Measurements from ENCODE around the gene ARHGEF7.

ARHGEF7 gene

DNA sequence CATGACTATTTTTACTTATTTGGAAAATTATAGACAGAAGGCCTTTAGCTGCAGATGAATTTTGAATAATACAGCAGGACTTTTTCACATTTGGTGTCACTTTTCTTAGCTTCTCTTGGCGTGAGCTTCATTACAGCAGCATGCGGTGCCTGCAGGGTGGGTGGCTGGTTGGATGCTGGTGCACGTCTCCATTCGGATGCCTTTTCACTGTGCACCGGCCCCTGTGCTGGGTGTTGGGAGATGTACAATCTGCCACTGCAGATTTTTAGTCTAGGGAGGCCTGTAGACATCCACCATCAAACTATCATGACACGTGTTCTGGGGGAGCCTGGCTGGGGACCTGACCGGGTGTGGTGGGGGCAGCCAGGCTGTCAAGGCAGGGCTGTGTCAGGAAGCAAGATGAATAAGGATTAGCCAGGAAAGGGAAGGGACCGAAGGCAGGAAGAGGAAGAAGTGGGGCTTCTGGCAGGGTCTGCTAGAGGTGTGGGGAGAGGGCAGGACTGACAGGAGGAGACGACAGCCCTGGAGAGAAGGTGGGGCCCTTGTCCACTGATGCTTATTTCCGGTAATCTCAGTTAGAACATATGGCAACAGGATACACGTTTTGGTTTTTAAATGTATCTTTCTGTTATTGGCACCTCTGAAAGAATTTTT, 88.8 kb downstream of the ARHGEF7 start:
- DNase-seq: no peak

DNA sequence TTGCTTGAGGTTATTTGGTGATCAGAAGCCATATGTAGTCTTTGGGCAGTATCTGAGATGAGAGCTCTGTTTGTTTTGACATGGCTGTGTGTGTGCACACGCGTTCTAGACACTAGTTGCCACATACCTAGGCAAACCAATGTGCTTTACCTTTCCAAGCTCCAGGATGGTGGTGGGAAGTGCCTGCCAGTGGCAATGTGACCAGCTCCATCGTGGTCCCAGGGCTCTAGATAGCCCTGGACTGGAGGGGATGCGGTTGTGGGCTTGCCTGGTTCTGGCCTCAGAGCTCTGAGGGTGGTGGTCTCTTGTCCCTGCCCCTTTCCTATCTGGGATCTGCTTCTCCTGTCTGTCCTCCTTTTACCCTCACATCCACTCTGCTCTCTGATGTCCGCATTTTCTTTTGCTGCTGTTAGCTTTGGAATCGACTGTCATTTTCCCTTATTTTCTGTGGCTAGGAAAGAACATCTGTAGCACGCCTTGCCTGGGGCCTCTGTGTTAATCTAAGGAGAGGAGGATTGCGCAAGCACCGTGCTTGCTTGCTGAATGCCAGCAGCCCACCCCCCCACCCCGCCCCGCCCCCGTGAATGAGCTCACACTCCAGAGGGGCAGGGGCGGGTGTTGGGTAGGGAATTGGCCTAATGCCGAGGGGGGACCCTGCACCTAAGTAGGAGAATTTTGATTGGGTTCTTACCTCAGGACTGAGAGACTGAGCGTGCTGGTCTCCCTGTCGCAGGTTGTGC, 89.5 kb downstream of the ARHGEF7 start:
- DNase-seq: no peak

DNA sequence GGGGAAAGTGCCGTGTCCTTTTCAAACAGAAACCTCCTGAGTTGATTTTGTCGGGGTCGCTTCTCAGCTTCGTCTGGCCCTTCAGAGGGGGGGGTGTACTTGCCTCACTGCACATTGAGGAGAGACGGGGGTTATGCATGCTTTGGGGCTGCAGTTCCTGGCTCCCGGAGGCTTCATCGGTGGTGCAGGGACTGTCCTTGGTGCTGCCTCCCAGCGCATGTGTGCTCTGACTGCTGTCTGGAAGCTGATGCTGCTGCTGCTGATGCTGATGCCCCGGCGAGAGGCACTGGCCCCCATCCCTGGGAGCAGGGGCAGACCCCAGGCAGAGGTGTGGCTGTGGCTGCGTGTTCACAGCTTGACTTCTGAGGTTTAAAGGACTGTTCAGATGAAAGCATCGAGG, 91.0 kb downstream of the ARHGEF7 start:
- no peak for DNase-seq

DNA sequence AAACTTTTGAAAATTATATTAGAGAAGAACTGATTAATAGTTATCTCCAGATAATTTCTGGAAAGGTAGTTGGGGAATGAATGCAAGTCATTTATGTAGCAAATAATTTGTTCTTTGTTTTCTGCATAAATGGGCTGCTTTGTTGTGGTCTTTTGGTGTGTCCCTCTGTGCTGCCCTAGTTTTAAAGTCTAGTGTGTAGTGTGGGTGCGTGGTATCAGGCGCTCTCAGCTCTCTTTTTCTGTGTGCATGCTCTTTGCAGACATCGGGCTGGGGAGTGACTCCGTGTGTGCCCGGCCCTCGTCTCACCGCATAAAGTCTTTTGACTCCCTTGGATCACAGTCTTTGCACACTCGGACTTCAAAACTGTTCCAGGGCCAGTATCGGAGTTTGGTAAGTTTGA, 94.5 kb downstream of the ARHGEF7 start:
- no peak for DNase-seq

DNA sequence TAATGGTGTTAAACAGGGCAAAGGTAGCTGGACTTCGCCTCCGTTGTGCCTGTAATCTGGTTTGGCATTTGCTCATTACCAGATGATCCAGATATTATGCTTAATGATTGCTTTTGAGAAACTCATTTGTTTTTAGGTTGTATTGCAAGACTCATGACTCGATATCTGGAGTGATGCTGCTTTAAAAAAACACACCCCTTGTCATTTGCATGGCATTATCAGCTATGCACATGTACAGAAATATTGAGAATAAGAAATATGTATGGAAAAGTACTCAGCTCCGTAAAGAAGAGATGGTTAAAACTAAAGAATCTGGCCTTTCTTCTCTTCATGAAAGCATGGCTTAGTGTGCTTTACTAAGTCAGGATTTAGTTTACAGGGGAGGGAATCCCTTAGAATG, 95.0 kb downstream of the ARHGEF7 start:
- DNase-seq: no peak

DNA sequence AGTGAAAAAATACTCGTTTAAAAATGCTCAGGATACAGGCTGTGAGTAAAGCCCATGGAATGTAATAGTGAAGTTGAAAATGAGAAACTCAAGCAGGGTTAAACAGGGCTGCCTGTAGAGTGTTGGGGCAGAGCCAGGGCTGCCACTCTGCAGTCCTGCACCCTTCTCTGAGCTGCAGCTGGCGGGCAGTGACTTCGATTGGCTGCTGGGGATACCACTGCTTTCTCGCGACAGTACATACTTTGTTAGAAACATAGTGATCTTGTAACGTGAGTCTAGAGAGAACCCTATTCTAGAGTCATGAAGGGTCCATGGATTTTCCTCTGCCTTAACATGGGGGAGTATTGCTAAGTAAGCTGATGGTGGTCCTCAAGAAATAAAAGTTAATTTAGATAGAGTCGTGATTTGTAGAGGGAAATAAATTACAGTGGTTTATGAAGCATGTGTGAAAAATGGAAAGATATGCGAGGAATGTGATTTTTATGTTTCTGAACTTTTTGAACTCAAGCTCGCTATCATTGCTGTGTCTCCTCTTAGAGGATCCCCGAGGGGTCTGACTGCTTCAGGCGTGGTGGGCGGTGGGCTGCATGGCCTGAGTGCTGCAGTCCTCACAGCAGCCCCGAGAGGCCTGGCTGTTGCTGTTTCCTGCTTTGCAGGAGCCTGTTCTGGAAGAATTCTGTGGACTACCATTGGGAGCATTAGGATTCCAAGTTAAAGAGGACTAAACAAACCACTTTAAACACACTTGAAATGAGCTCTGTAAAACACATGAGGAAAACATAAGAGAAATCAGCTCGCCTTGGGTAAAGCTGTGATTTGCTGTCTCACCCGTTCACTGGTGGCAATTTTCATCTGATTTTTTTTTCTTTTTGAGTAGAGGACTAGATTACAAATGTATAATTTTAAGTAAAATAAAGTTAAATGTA, 95.7 kb downstream of the ARHGEF7 start:
- DNase-seq: no peak

DNA sequence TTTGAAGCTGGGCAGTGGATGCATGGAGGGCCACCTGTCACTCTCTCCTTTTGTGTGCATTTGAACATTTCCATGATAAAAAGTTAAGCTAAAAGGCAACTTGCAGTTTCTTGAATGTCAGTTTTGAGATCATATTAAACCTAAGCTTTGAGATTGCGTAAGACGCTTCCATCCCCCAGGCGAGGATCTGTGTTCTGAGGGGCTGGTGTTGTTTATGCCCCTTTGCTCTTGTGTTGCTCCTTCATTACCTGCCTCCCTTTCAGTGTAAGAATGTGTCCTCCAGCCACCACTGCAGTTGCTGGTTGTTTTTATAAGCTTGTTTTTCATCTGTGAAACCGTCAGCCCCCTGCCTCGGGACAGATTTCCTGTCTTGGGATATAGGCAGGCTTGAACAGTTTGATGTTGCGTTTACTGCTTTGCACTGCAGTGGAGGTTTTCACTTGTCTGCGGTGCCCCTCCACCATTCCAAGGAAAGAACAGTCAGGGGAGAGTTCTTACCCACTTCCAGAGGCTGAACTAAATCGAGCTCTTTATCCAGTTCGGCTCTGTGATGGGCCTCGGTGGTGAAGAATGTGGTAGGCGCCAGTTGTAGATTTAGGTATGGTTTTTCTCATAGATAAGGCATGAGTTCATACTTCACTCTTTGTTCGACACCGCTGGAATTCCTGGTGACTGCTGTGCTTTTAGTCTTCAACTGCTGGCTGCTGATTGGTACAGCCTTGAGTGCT, 96.8 kb downstream of the ARHGEF7 start:
- DNase-seq: no peak

DNA sequence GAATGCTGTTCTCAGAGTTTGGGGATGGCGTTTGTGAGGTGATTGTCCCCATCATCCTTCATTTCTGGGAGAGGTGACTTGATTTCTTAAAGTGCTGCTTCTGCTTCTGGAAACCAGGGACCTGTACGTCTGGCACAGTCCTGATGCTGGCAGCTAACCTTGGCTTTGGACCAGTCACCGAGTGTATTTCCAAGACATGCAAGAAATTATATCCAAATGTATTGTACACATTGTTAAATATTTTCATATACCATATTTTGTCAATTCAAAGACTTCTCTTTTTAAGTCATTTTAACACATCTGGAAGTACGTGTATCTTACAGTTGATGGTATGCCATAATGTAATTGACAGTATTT, 97.4 kb downstream of the ARHGEF7 start:
- no peak for DNase-seq

DNA sequence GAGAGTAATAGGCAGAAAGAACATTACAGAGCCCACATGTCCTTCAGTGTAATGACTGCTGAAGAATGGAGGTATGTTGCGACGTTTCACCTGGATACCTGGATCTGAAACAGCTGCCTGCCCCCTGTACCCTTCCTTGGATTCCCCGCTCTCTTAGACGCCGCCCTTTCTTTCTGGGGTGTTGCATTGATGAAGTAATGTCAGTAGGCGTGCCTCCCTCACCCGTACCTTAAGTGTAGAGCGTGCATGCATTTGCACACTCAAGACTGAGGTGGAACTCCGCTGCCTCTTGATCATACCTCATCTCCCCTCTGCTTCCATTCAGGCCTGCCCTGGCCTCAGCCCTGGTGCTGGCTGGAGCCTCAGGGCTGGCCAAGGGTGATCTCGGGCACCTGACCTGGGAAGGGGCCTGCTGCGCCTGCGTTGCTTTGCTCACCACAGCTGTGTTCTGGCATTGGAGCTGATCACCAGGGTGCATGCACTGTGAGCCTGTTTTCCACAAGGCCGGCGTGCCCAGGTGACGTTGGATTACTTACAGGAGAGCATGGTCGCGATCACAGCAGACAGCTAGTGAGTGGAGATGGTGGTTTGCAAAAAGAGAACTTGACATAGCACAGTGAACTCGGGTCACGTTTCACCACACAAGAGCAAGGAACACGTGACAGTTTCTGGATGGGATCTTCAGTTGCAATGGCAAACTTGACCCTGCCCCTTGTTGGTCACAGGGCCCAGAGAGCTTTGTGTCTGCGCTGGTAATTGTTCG, 99.0 kb downstream of the ARHGEF7 start:
- DNase-seq: no peak

DNA sequence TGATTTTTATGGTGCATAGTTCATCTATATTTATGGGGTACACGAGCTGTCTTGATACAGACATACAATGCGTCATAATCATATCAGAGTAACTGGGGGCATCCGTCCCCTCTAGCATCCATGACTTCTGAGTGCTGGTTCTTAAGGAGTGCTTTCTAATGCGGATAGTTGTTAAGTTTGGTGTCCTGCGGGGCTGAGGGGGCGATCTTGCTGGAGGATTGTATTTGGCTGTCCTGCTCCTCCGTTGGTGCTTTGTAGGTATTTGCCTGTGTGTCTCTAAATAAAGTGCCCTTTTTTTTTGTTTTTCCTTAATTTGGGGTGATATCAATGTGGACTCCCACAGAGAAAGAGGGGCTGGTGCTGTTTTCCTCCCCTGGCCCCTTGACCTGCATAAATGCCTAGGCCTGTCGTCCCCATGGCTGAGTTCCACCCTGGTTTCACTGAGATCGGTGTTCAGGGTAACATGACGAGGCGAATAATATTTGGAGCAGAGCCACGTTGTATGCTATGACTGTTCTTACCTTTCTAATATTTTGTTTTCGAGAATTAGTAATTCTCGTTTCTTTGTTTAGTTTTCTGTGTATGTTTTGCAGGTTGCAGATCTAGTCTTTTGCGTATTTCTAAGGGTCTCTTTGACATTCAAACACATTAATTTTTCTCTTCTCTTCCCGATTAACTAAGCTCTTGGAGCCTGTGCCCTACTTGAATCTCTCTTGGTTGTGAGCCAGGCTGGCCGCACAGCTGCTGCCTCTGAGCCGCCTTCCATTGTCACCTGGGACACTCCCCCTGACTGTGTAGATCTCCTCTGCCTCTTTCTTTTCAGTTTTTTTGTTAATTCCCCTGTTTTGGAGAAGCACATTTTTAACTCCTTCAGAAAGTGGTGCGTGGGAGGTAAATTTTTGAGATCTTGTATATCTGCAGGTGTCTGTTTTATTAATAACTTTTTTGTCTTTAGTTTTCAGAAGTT, 100.3 kb downstream of the ARHGEF7 start:
- no peak for DNase-seq

DNA sequence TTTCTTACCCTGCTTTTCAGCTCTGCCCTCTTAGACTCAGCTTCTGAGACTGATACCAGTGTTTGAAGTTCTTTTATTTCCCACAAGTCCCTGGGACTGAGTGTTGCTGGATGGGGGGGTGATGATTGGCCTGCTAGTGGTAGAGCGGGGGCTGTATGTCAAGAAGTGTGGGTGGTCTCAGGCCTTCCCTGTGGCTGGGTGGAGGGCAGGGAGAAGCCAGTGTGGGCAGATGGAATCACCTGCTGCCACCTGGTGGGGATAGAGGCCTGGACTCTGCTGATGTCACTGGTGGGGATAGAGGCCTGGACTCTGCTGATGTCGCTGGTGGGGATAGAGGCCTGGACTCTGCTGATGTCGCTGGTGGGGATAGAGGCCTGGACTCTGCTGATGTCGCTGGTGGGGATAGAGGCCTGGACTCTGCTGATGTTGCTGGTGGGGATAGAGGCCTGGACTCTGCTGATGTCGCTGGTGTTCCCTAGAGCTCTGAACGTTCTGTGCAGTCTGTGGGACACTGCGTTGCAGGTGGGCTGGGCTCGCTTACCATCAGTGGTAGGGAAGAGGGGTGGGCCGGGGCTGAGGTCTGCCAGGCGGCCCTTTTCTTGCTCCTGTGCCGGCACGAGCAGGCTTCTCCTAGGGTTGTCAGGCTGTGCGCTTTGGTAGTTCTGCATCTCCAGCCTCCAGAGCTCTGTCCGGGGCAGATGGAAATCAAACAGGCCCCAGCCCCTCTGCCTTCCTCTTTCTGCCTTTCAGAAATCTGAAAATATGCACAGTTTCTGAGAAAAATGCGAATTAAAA, 101.3 kb downstream of the ARHGEF7 start:
- no peak for DNase-seq

DNA sequence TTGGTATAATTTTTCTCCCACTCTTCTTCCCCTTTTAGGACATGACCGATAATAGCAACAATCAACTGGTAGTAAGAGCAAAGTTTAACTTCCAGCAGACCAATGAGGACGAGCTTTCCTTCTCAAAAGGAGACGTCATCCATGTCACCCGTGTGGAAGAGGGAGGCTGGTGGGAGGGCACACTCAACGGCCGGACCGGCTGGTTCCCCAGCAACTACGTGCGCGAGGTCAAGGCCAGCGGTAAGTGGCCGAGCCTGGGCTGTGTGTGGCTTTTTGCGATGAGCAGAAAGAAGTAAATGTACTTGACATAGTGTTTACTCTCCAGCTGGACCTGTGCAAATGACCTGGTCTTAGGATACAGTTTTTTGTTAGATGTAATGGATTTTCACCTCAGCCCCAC, 102.5 kb downstream of the ARHGEF7 start:
- DNase-seq: no peak

DNA sequence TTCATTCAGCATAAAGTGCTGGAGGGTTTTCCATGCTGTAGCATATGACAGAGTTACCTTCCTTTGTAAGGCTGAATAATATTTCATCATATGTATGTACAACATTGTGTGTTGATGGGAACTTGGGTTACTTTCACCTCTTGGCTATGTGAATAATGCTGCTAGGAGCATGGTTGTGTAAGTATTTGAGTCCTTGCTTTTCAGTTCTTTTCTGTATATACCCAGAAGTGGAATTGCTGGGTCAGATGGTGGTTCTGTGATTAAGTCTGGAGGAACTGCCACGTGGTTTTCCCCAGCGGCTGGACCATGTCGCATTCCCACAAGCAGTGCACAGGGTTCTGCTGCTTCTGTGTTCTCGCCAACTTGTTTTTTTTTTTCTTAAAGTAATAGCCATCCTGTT, 104.2 kb downstream of the ARHGEF7 start:
- no peak for DNase-seq

DNA sequence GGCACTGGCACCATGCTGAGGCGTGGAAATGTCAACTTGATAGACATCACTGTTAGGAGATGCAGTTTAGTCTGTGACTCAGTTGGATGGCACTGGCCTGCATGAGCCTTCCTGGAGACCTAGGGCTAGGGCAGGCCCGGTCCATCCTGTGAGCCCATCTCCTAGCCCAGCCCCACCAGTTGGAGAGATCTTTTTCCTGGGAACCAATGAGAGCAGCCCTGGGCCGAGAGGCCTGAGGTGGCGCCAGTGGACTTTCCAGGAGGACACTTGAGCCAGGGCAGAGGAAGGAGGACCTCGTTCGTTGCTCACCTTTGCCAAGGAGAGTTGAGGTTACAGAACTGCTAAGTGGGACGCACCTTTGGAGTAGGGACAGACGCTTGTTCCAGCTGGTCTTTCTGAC, 104.8 kb downstream of the ARHGEF7 start:
- no peak for DNase-seq

DNA sequence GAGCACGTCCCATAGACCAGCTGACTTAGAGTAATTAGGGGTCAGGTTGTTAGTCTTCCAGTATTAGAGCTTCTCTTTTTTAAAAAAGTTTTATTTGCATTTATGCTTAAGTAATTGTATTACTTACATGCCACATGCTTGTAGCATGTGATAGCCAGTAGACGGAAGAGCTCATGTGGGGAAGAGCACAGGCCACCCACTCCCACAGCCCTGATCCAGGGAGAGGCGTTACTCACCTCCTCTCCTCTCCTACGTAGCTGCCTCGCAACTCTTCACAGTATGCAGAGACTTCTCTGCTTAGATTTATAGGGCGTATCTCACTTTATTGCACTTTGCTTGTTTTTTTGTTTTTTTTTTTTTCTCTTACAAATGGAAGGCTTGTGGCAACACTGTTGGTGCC, 110.1 kb downstream of the ARHGEF7 start:
- no peak for DNase-seq

DNA sequence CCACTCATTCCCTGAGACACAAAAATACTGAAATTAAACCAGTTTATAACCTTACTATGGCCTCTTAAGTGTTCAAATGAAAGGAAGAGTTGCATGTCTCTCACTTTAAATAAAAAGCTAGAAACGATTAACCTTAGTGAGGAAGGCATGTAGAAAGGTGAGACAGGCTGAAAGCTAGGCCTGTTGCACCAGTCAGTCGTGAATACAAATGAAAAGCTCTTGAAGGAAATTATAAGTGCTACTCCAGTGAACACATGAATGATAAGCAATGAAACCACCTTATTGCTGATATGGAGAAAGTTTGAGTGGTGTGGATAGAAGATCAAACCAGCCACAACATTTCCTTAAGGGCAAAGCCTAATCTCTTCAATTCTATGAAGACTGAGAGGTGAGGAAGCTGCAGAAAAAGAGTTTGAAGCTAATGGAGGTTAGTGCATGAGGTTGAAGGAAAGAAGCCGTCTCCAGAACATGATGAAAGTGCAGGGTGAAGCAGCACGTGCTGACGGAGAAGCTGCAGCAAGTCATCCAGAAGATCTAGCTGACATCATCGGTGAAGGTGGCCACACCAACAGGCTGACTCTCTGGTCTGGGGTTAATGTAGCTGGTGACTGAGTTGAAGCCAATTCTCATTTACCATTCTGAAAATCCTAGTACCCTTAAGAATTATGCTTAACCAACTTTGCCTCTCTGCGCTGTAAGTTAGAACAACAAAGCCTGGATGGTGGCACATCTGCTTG, 110.9 kb downstream of the ARHGEF7 start:
- no peak for DNase-seq

DNA sequence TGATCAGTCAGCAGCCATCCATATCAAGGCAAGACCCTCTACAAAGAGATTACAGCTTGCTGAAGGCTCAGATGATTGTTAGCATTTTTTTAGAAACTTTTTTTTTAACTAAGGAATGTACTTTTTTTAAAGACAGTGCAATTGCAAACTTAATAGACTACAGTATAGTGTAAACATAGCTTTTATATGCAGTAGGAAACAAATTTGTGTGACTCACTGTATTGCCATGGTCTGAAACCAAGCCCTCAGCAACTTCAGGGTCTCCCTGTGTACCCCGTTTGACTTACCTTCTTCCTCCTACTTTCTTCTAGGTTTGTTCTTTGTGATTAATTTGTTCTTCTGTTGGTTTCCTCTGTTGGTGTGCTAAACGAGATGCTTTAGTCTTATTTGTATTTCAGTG, 112.3 kb downstream of the ARHGEF7 start:
- no peak for DNase-seq

DNA sequence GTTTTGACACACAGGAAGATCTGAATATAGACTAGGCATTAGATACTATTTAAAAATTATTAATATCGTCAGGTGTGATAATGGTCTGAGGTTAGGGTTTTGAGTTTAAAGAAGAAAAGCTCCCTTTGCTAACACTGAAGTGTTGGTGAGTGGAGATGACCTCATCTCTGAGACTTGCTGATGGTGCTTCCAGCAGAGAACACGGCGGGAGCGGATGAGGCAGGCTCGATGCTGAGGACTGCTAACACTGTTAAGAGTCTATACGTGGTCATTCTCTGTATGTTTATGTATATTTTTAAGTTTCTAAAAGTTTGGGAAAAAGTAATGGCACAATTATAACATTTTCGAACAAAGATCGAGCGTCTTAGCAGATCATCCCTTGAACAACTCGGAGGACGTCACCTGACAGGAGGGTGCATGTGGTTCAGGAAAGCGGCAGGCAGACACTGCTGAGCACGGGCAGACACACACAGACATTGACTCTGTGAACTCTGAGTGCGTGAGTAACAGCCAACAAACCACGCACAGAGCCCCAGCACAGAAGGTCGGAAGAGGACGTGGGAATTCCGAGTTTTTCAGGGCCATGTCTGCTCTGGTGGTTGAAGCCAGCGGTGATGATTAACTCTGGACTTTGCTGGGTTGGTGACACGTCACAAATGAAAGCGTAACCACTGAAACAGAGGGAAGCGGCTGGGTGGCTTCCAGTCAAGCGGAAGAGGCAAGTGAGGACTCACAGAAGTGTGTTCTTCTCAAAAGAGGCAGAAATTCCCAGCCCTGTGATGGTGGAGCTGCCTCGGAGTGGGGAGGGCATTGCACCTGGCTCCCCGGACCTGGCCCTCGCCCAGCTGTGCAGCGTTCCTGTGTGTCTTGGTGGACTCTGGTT, 113.4 kb downstream of the ARHGEF7 start:
- DNase-seq: no peak

Data from NCI-H446 treated with DMSO at 0.1 percent for 48 hours (cell line).